Fibroblast of the aortic adventitia (primary cell): ENCODE measurements around the gene STK38L. TPM values are rescaled to one million over a fixed set of nuclear protein-coding genes. Genes with fewer than 3 reads are reported as not detected.

Source experiments
- DNase-seq: peaks from one replicate; pipeline ENCODE4 v3.0.0-alpha.2; 2010; ENCODE audit warnings: low read depth
- H3K4me3 ChIP-seq: 2 replicates; pipeline ENCODE4 v1.5.1; 2011; ENCODE audit warnings: low read depth, mild to moderate bottlenecking, control low read depth, low read length, moderate library complexity
- total RNA-seq: library from RNA; depleted of rRNA; stranded (reverse); fragments of >200 nt; gene quantifications from 2 replicates; pipeline ENCODE4 v1.2.3, GENCODE V29; 2012; ENCODE audit warnings: low replicate concordance
- TF ChIP-seq, protein P1 (sequence below): IDR thresholded peaks from 2 replicates; pipeline ENCODE4 v1.5.1; 2011; ENCODE audit warnings: mild to moderate bottlenecking, low read length, control low read depth, inconsistent platforms; ENCODE audit not compliant: insufficient read depth

The STK38L gene
- 25.9 and 33.6 TPM in 2 replicates for total RNA-seq

- TF ChIP-seq, protein P1, sequence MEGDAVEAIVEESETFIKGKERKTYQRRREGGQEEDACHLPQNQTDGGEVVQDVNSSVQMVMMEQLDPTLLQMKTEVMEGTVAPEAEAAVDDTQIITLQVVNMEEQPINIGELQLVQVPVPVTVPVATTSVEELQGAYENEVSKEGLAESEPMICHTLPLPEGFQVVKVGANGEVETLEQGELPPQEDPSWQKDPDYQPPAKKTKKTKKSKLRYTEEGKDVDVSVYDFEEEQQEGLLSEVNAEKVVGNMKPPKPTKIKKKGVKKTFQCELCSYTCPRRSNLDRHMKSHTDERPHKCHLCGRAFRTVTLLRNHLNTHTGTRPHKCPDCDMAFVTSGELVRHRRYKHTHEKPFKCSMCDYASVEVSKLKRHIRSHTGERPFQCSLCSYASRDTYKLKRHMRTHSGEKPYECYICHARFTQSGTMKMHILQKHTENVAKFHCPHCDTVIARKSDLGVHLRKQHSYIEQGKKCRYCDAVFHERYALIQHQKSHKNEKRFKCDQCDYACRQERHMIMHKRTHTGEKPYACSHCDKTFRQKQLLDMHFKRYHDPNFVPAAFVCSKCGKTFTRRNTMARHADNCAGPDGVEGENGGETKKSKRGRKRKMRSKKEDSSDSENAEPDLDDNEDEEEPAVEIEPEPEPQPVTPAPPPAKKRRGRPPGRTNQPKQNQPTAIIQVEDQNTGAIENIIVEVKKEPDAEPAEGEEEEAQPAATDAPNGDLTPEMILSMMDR, result peak; percentile 17
- H3K4me3 ChIP-seq, result peak within 1 kb of the TSS; percentile 85
- peak; percentile 95 for DNase-seq
Measured at GRCh38 chr12:27243804-27244688, at the start of gene STK38L. TSS of gene STK38L (plus strand) at chr12:27244286. CDS start at chr12:27297721, 53,435 bp downstream.

GRCh38 chr12:27194644-27195043 lies 49.4 kb upstream of the STK38L start:
- TF ChIP-seq, protein P1, result no peak
- DNase-seq, result no peak
- no peak overlapping the region for H3K4me3 ChIP-seq

DNA sequence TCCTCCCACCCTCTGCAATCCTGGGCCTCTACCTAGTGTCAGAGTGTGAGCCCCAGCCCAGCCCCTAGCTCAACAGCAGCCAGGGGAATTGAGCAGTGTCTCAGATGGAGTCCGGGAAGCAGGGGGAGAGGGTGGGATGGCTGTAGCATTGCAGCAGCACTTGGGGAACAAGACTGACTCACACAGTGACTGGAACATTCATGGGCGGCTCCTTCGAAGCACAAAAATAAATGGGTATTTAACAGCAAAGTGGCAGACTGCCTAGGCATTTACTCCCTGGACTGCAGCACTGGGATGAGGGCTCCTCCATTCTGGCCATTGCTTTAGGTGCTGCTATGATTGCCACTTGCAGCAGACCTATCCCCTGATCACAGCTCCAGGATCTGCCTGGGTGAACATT lies 46.0 kb upstream of the STK38L start:
- H3K4me3 ChIP-seq, result no peak overlapping the region
- TF ChIP-seq, protein P1, result no peak
- DNase-seq, result peak; percentile 88

DNA sequence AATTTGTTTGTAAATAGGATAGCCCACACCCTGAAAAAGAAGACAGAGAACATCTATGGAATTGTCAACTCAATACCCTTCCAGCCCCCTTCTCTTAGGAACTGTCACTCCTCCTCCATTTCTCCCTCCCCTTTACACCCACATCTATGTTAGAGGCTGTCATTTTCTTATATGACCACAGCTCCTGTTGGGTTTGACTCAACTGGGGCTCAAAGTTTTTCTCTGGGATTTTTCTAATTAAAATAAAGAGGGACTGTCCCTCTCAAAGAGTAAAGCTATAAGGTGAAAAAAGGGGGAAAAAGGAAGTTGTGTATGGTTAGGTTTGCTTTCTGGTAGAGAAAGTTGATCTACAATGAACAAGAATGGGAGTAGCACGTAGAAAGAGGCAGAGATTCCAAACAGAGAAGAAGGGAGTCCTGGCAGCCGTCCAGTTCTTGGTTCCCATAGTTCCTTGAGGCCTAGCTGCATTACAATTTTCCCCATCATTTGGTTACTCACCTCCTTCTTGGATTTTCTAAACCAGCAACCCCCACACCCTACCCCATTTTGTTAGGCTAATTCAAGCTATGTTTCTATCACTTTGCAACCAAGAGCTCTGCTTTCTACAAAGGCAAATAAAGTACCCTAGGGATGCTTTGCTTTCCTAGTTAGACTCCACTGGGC lies 44.3 kb upstream of the STK38L start:
- DNase-seq, result peak; percentile 14
- no peak overlapping the region for H3K4me3 ChIP-seq
- TF ChIP-seq, protein P1, result no peak

GRCh38 chr12:27201169-27201568 lies 42.9 kb upstream of the STK38L start:
- peak; percentile 71 for DNase-seq
- TF ChIP-seq, protein P1, result no peak

DNA sequence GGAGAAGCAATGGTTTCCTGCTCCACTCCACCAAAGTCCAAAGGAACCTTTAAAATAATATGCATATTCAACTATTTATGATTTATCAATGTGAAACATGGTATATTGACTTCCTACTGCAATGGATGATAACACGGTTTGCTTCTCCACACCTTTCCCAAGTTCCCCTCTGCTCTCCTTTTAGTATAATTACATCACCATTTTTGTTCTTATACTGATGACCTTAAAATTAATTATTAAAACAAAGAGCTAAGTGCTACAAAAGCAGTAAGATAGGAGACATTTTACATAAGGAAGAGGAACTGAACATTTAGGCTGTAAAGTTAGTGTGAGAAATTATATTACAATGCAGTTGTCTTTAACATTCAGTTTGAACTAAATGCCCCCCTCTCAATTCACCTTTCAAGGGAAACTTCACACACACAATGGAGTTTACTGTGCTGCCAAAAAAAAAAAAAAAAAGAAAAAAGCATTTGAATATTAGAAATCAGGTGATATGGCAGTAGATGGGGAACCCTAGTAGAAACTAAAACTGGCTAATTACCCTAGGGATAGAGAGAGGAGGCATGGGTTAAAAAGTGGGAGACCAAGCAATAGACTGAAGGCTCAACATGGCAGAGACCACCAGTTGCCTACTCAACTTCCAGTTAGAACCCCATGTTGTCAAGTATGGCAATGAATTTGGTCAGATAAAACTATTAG lies 37.1 kb upstream of the STK38L start:
- TF ChIP-seq, protein P1, result no peak
- no peak overlapping the region for H3K4me3 ChIP-seq
- no peak for DNase-seq

More at GRCh38 chr12:27201169-27201568, 42.9 kb upstream of the STK38L start:
- H3K4me3 ChIP-seq, result no peak overlapping the region
